Muscle of leg (tissue), 11 donors: ENCODE measurements around the gene BCR. TPM values are rescaled to one million over a fixed set of nuclear protein-coding genes. Genes with fewer than 3 reads are reported as not detected.
"Not testable (repeated sequence)": the region's sequence is repeated elsewhere in the genome, so short reads cannot be mapped to it uniquely, and the experiment has no call there.

Source experiments
- DNase-seq: peaks from one replicate; pipeline ENCODE4 v3.0.0; 2013
- H3K27ac ChIP-seq: one replicate; pipeline ENCODE4 v1.5.1; 2013; ENCODE audit warnings: mild to moderate bottlenecking, low read length, control low read depth
- H3K27me3 ChIP-seq: one replicate; pipeline ENCODE4 v1.6.1; 2013; ENCODE audit warnings: low read length; ENCODE audit not compliant: control insufficient read depth, insufficient read depth
- H3K36me3 ChIP-seq: one replicate; pipeline ENCODE4 v1.6.1; 2013; ENCODE audit warnings: low read length; ENCODE audit not compliant: control insufficient read depth, insufficient read depth
- H3K4me1 ChIP-seq: one replicate; pipeline ENCODE4 v1.6.1; 2013; ENCODE audit warnings: low read length; ENCODE audit not compliant: control insufficient read depth, insufficient read depth
- H3K4me3 ChIP-seq: one replicate; pipeline ENCODE4 v1.5.1; 2013; ENCODE audit warnings: low read length, control low read depth
- H3K9me3 ChIP-seq: replicated peaks from 2 replicates; pipeline ENCODE4 v1.6.1; 2013; ENCODE audit warnings: low read depth, low read length; ENCODE audit not compliant: control insufficient read depth
- WGBS: methylation state at CpG from one replicate; pipeline ENCODE4 v1.1.5; 2013; ENCODE audit warnings: missing lambda C conversion rate; ENCODE audit not compliant: insufficient coverage; 5-methylcytosine and 5-hydroxymethylcytosine counted together
- polyA plus RNA-seq, 8 donors: library from polyadenylated mRNA; unstranded; fragments of 120-200 nt; gene quantifications; one replicate each; pipeline versions ENCODE4 v1.2.1 to v1.2.3, GENCODE V29; 2013; ENCODE audit warnings: inconsistent platforms in 1 of 8, low replicate concordance in 1 of 8; ENCODE audit not compliant: insufficient read length in 8 of 8, insufficient read depth in 1 of 8
- total RNA-seq: library from RNA; stranded (reverse); fragments of 120-200 nt; gene quantifications from one replicate; pipeline ENCODE4 v1.2.4, GENCODE V29; 2013

Gene BCR
- total and polyA plus RNA-seq, 9 donors, result 12.7 to 27.0 (median 17.7) TPM

DNA sequence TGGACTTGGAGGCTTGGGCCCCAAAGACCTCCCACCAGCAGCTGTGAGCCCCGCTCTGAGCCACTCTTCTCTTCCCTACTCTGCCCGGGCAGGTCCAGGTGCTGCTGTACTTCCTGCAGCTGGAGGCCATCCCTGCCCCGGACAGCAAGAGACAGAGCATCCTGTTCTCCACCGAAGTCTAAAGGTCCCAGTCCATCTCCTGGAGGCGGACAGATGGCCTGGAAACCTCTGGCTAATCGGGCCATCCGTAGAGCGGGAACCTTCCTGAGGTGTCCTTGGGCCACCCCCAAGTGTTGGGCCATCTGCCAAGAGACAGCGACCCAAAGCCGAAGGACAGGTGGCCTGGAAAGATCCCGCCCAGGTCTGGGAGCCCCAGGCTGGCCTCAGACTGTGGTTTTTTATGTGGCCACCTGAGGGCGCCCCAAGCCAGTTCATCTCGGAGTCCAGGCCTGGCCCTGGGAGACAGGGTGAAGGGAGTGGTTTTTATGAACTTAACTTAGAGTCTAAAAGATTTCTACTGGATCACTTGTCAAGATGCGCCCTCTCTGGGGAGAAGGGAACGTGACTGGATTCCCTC, 135.1 kb downstream of the BCR start:
- WGBS, result 31% methylated on average over 10 of the region's 15 CpGs
- Histone ChIP-seq H3K36me3 (peaks cover 11% of the 10 kb centered on the region), H3K27me3 (no peaks in the 10 kb centered on the region), H3K4me1 (no peaks in the 10 kb centered on the region), H3K27ac (no peak overlapping the region), H3K9me3 (no peaks in the 10 kb centered on the region), H3K4me3 (no peak overlapping the region)
- peak; percentile 60 for DNase-seq

DNA sequence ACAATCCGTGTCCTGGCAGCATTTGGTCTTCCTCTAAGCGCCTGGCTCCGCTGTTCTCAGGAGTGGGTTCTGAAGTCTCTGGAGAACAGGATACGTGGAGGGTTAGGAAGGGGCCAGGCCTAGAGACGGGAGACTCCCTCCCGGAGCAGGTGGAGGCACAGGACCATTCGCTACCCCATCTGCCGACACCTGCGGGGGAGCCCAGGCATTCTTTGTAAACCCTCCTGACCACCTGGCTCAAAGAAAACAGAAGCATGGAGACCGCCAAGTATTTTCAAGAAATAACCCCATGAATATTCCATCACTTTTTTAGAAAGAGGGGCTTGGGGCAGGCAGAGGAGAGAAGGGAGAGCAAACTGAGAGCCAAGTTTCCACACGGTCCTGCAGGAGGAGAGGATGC, 136.3 kb downstream of the BCR start:
- not testable (repeated sequence) for H3K4me3 ChIP-seq, H3K9me3 ChIP-seq, H3K4me1 ChIP-seq, H3K27me3 ChIP-seq, DNase-seq, H3K27ac ChIP-seq
- H3K36me3 ChIP-seq, result peaks cover 11% of the 10 kb centered on the region
- no CpG with 5 or more reads among the region's 11 CpGs for WGBS

DNA sequence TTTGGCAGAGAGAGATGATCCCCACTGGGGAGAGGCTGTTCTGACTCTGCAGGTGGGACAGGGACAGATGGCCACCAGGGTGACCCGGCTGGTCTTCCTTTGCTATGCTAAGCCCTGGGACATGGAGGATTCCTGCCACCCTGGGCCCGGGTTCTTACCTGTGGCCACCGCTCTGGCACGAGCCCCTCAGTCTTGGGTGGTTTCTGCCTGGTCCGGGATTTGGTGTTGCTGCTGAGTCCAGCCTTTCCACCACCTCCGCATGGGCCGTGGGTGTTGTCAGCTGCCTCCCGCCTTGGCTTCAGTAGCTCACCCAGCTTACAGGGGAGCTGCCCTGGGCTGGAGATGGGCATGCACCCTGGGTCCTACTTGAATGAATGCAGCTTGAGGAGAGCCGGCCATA, 138.0 kb downstream of the BCR start:
- not testable (repeated sequence) for H3K4me1 ChIP-seq, H3K4me3 ChIP-seq, DNase-seq, H3K27ac ChIP-seq, H3K27me3 ChIP-seq, H3K9me3 ChIP-seq
- WGBS, result no CpG with 5 or more reads among the region's 9 CpGs
- peaks cover 11% of the 10 kb centered on the region for H3K36me3 ChIP-seq

GRCh38 chr22:23322497-23323080, 142.3 kb downstream of the BCR start:
- H3K4me1 ChIP-seq, H3K9me3 ChIP-seq, H3K27ac ChIP-seq, H3K4me3 ChIP-seq, H3K36me3 ChIP-seq, H3K27me3 ChIP-seq, DNase-seq: not testable (repeated sequence)
- 75% methylated on average over 17 of the region's 19 CpGs for WGBS

DNA sequence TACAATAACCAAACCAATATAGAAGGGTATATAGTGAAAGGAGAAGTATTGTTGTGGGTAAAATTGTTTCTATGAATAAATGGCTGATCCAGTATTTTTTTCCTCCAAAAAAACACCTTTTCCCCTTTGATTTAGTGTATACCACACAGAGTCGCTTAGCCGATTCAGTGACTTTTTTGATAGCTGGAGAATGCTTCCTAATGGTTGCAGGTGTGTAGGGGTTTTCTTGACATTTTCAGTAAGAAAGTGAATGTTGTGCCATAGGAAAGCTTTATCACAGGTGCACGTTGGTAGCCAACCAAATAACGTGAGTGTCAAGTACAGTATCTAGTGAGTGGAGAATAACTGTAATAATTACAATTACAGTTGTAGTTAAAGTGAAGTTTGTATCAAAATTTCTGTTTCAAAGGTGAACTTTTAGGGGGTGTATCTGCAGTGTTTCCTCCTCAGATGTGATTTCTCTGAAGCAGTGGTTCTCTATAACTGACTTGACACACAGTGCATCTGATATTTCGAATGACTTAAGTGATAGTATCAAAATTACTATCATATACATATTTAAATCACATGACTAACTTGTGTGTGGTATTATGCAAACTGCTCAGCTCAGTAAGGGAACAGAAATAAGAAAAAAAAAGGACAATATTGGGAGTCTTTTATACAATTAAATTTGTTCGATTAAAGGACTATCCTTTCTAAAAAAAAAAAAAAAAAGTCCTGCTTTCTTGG, 143.8 kb downstream of the BCR start:
- H3K4me3 ChIP-seq, H3K36me3 ChIP-seq, DNase-seq, H3K27me3 ChIP-seq, H3K4me1 ChIP-seq, H3K27ac ChIP-seq, H3K9me3 ChIP-seq: not testable (repeated sequence)
- no CpG with 5 or more reads among the region's 6 CpGs for WGBS

DNA sequence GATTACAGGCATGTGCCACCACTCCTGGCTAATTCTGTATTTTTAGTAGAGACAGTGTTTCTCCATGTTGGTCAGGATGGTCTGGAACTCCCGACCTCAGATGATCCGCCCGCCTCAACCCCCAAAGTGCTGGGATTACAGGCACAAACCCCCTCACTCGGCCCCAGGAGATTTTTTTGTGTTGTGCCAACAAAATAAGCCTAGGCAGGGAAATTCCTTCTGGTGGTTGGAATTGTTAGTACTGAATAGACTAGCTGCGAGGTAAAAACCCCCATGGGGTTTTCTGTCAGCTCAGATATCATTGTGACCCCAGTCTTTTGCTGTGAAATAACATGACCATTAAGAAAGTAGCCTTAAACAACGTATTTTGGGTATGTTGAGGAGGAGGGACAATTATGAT, 144.9 kb downstream of the BCR start:
- 40% methylated on average over 1 of the region's 6 CpGs for WGBS

GRCh38 chr22:23333822-23334221, 153.5 kb downstream of the BCR start:
- H3K27me3 ChIP-seq, H3K4me3 ChIP-seq, H3K36me3 ChIP-seq, H3K9me3 ChIP-seq, DNase-seq, H3K4me1 ChIP-seq, H3K27ac ChIP-seq: not testable (repeated sequence)

More for the DNA sequence above, 144.9 kb downstream of the BCR start:
- no peak overlapping the region for H3K4me3 ChIP-seq
- no peaks in the 10 kb centered on the region for H3K9me3 ChIP-seq
- H3K4me1 ChIP-seq, result no peaks in the 10 kb centered on the region
- no peaks in the 10 kb centered on the region for H3K36me3 ChIP-seq
- H3K27me3 ChIP-seq, result no peaks in the 10 kb centered on the region
- no peak for DNase-seq
- H3K27ac ChIP-seq, result no peak overlapping the region

GRCh38 chr22:23337672-23338071, 157.4 kb downstream of the BCR start:
- H3K9me3 ChIP-seq, H3K36me3 ChIP-seq, DNase-seq, H3K4me3 ChIP-seq, H3K27me3 ChIP-seq, H3K27ac ChIP-seq, H3K4me1 ChIP-seq: not testable (repeated sequence)
- WGBS, result 90% methylated on average over 3 of the region's 9 CpGs

DNA sequence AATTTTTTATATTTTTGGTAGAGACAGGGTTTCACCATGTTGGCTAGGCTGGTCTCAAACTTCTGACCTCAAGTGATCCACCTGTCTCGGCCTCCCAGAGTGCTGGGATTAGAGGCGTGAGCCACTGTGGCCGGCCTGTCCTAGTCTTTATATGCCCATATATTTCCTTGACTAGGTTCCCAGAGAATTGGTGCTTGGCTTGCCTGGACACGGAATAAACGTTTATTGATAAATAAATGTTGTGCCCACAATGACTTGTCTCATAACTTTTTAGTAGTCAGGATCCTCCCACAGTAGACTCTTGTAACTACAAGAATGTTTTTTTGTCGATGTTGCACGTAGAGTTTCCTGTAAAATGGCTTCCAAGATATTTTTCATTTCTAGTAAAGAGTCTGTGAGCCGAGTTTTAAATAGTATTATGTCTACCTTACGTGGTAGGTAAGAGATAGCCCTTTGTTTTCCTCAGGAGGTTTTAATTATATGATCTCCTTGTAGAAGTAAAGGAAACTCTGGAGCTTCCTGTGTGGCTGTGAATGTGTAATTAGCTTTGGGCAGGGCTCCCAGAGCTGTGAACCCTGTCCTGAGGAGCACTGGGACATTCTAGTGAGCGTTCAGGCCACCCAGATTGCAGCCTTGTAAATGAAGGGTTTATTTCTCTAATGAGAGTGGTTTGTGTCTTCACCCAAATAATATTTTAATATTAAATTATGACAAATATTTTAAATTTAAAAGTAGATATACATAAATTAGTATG, 161.8 kb downstream of the BCR start:
- H3K9me3 ChIP-seq, H3K36me3 ChIP-seq, DNase-seq, H3K27ac ChIP-seq, H3K27me3 ChIP-seq, H3K4me3 ChIP-seq, H3K4me1 ChIP-seq: not testable (repeated sequence)
- WGBS, result 82% methylated on average over 3 of the region's 10 CpGs

DNA sequence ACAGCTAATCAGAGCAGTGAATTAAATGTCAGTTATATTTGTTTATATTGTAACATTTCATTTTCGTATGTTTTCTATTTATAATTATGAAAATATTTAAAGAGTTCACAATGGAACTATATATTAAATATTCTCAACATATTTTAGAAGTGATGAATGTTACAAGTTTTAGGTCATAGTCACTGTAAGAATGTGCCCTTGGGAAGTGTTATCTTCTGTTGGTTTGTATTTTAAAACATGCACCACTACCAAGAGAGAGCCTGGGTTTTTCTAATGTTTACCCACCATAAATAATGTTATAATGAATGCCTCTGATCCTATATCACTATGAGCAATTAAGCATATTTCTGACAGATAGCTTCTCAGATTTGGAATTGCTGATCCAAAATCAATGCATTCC, 171.0 kb downstream of the BCR start:
- peaks cover 2% of the 10 kb centered on the region for H3K27me3 ChIP-seq
- no peaks in the 10 kb centered on the region for H3K4me1 ChIP-seq
- no peak overlapping the region for H3K27ac ChIP-seq
- WGBS, result no CpG with 5 or more reads among the region's 1 CpG
- H3K9me3 ChIP-seq, result no peaks in the 10 kb centered on the region
- no peaks in the 10 kb centered on the region for H3K36me3 ChIP-seq
- no peak for DNase-seq
- no peak overlapping the region for H3K4me3 ChIP-seq
